ENCODE data around the gene ARL15. TPM values are rescaled to one million over a fixed set of nuclear protein-coding genes. Genes with fewer than 3 reads are reported as not detected.

ARL15 gene
- total and polyA plus RNA-seq, 9 of the 15 experiments (the other 6 are each of a cell fraction or from before 2014, with no cell fraction given), result 18.5 to 80.4 (median 57.0) TPM

DNA sequence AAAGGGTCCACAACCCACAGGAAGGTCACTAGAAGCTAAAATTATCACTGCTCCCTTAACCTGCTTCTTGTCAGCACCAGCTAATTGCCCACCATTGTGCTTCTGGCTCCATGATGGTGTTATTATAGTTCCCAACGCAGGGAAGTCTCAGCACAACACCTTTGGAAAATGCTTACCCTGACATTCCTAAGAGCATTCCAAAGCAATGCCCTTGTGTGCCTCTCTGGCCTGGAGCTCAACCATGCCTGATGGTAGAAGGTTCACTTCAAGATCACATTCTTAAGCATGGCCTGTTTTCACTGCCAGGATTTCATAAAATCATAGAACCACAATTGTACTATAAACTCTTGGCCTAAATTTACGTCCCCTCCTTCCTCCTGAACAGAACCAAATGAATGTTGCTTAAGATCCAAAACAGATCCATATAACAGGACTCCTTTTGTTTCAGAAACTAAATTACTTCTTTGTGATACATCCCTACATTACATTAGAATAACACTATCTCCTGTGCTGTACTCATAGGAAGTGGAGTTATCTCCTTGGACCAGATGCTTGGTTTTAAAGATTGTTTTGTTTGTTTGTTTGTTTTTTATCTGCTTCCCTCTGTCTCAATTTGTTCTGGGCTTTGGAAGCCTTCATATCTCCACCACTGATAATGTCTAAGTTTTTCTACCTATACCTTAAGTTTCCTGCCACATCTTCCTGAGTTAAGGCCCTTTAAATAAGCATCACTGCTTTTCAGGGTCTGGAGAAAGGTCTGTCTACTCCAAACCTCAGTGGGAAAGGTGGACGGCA is 32.1 kb downstream of the ARL15 start (continued):
- TF ChIP-seq NR2C2 (CRISPR knock-in tag; IDR thresholded peaks at IDR 0.05), result no peak
- TF ChIP-seq NR2C2 (tag; IDR thresholded peaks at IDR 0.05), result no peak
- no peak for TF ChIP-seq GABPA (tag; conservative IDR thresholded peaks at IDR 0.05; ENCODE audit: low read depth)
- no peak for TF ChIP-seq PPARD (CRISPR knock-in tag; IDR thresholded peaks at IDR 0.05)
- no peak for TF ChIP-seq ZNF668 (CRISPR knock-in tag; IDR thresholded peaks at IDR 0.05)
- no peak for TF ChIP-seq CEBPG (CRISPR knock-in tag; IDR thresholded peaks at IDR 0.05)
- TF ChIP-seq CEBPG (tag; conservative IDR thresholded peaks at IDR 0.05 in 1 of 2, IDR thresholded peaks at IDR 0.05 in 1 of 2), result no peak
- TF ChIP-seq CTBP1 (IDR thresholded peaks at IDR 0.05; ENCODE audit: borderline replicate concordance), result peak; percentile 75; the same call in 1 of the 2 replicates
- TF ChIP-seq DIDO1 (tag; IDR thresholded peaks at IDR 0.05; ENCODE audit: low read depth), result no peak
- no peak for TF ChIP-seq NFIX (CRISPR knock-in tag; IDR thresholded peaks at IDR 0.05; ENCODE audit: low read depth)
- TF ChIP-seq, protein P1, sequence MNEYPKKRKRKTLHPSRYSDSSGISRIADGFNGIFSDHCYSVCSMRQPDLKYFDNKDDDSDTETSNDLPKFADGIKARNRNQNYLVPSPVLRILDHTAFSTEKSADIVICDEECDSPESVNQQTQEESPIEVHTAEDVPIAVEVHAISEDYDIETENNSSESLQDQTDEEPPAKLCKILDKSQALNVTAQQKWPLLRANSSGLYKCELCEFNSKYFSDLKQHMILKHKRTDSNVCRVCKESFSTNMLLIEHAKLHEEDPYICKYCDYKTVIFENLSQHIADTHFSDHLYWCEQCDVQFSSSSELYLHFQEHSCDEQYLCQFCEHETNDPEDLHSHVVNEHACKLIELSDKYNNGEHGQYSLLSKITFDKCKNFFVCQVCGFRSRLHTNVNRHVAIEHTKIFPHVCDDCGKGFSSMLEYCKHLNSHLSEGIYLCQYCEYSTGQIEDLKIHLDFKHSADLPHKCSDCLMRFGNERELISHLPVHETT (CRISPR knock-in tag; conservative IDR thresholded peaks at IDR 0.05 in 1 of 2, IDR thresholded peaks at IDR 0.05 in 1 of 2), result no peak
- TF ChIP-seq, protein P2, sequence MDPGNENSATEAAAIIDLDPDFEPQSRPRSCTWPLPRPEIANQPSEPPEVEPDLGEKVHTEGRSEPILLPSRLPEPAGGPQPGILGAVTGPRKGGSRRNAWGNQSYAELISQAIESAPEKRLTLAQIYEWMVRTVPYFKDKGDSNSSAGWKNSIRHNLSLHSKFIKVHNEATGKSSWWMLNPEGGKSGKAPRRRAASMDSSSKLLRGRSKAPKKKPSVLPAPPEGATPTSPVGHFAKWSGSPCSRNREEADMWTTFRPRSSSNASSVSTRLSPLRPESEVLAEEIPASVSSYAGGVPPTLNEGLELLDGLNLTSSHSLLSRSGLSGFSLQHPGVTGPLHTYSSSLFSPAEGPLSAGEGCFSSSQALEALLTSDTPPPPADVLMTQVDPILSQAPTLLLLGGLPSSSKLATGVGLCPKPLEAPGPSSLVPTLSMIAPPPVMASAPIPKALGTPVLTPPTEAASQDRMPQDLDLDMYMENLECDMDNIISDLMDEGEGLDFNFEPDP (CRISPR knock-in tag; IDR thresholded peaks at IDR 0.05), result no peak
- TF ChIP-seq, protein P3, sequence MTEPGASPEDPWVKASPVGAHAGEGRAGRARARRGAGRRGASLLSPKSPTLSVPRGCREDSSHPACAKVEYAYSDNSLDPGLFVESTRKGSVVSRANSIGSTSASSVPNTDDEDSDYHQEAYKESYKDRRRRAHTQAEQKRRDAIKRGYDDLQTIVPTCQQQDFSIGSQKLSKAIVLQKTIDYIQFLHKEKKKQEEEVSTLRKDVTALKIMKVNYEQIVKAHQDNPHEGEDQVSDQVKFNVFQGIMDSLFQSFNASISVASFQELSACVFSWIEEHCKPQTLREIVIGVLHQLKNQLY (CRISPR knock-in tag; conservative IDR thresholded peaks at IDR 0.05), result no peak
- TF ChIP-seq, protein P4, sequence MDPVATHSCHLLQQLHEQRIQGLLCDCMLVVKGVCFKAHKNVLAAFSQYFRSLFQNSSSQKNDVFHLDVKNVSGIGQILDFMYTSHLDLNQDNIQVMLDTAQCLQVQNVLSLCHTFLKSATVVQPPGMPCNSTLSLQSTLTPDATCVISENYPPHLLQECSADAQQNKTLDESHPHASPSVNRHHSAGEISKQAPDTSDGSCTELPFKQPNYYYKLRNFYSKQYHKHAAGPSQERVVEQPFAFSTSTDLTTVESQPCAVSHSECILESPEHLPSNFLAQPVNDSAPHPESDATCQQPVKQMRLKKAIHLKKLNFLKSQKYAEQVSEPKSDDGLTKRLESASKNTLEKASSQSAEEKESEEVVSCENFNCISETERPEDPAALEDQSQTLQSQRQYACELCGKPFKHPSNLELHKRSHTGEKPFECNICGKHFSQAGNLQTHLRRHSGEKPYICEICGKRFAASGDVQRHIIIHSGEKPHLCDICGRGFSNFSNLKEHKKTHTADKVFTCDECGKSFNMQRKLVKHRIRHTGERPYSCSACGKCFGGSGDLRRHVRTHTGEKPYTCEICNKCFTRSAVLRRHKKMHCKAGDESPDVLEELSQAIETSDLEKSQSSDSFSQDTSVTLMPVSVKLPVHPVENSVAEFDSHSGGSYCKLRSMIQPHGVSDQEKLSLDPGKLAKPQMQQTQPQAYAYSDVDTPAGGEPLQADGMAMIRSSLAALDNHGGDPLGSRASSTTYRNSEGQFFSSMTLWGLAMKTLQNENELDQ (CRISPR knock-in tag; IDR thresholded peaks at IDR 0.05; ENCODE audit: borderline replicate concordance), result no peak
- TF ChIP-seq PCBP2 (IDR thresholded peaks at IDR 0.05; ENCODE audit: low read depth, low read length, poor library complexity, severe bottlenecking), result no peak
- TF ChIP-seq ZNF766 (CRISPR knock-in tag; conservative IDR thresholded peaks at IDR 0.05), result no peak
- TF ChIP-seq POLR2AphosphoS5 (IDR thresholded peaks at IDR 0.05; ENCODE audit: control insufficient read depth, insufficient read depth, low read depth, low read length), result no peak
- TF ChIP-seq CHD1 (IDR thresholded peaks at IDR 0.05; ENCODE audit: low read length), result no peak
- TF ChIP-seq IRF2 (CRISPR knock-in tag; IDR thresholded peaks at IDR 0.05), result no peak
- TF ChIP-seq LEF1 (IDR thresholded peaks at IDR 0.05), result no peak
- no peak for TF ChIP-seq CREM (IDR thresholded peaks at IDR 0.05; ENCODE audit: low read depth)
- no peak for TF ChIP-seq PRMT5 (CRISPR knock-in tag; IDR thresholded peaks at IDR 0.05)

Data from K562 (cell line).